HG03139 (cell line): ENCODE data around the gene IL32.
"Not testable (repeated sequence)": the region's sequence is repeated elsewhere in the genome, so short reads cannot be mapped to it uniquely, and the experiment has no call there.

Experiments used
- ATAC-seq: cut with Tn5 transposase; IDR thresholded peaks from one replicate; pipeline ENCODE4 v1.9.1; 2021; ENCODE audit not compliant: unreplicated experiment

The IL32 gene

DNA sequence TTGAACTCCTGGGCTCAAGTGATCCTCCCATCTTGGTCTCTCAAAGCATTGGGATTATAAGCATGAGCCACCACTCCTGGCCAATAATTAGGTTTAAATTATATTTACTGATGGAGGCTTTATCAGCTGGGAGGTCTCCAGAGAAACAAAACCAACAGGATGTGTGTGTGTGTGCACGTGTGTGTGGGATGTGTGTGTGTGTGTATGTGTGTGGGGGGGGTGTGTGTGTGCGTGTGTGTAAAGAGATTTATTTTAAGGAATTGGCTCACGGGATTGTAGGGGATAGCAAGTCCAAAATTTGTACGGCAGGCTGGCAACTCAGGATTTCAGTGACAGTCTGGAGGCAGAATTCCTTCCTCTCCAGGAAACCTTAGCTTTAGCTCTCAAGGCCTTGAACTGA lies 14.4 kb upstream of the IL32 start:
- no peak for ATAC-seq

DNA sequence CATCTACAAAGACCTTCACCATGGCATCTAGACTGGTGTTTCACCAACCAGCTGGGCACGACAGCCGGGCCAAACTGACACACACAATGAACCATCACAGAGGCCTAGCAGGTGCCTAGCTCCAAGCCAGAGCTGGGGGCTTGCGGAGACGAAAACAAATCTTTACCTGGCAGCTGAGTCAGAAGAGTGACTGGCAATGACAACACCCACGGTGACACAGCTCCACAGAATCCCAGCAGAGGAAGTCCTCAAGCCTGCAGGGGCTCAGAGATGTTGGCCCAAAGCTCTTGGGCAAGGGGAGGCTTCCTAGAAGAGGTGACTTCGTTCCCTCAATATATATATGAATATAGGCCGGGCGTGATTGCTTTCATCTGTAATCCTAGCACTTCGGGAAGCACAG lies 13.9 kb upstream of the IL32 start:
- no peak for ATAC-seq

DNA sequence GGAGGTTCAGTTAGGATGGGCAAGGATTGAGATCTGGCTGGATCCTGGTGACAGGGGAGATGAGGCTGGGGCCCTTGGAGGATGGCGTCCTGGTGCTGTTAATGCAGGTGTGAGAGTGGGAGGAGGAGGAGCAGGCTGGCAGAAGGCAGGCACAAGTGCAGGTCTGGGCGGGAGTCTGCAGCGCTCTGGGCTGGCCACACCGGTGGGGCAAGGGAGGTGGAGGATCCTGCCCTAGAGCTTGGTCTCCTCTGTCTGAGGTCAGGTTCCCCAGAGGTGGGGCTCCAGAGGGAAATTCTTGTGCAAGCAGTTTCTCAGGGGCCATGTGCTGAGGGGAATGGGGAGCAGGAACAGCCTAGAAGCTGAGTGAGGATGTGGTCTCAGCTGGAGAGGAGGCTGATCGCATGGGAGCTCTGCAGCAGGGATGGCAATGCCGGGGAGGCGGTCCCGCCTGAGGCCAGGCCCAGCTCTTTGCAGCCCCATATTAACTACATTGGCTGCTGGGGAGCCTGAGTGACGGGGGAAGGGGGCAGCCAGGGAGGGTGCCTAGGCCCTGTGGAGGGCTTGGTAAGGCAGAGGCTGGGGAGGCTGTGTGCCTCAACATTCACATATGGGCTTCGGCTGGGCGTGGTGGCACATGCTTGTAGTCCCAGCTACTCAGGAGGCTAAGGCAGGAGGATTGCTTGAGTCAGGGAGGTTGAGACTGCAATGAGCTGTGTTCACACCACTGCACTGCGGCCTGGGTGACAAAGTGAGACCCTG lies 12.7 kb upstream of the IL32 start:
- not testable (repeated sequence) for ATAC-seq

DNA sequence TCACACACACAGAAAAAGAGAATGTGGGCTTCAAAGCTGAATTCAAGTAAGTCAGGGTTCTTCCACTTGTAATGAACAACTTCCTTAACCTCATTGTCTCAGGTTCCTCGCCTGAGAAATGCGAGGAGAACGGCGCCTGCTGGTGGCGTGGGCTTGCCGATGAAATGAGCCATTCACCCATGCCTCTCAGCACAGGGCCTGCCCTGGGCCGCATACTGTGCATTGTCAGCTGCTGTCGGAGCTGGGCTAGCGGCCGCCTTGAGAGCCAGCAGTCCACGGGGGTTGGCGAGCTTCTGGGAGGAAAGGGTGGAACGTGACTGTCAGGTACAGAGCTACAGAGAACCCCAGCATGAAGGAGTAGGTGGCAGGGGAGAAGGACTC lies 12.1 kb upstream of the IL32 start:
- not testable (repeated sequence) for ATAC-seq

DNA sequence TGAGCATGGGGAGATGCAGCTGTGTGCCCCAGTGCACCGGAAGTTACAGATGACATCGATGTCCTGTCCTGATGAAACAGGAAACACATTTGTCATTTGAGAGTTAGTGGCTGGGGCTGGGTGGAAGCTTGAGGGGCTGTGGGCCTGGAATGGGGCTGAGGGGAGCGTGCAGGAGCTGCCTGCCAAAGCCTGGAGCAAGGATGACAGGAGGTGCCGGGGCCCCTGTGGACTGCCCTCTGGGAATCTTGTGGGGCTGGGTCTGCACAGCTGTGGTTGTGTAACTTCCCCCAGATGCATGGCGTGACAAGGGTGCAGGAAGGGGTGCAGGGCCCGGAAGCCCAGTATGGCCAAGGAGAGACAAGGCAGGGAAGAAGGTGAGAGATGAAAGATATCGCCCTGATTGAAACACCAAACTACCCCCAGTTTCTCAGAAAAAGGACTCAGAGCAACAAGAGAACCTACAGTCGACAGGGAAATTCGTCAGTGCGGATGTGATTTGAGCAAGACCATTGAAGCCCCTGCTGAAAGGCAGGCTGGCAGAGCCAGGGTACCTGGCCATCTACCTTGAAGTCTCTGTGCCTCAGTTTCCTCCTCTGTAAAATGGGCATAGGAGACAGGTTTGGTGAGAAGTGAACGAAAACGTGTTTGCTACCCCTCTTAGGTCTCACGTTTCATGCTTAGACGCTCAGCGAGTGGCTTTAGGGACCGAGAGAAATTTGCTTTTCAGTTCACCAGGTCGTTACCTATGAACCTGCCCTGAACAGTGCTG lies 10.3 kb upstream of the IL32 start:
- ATAC-seq: no peak

DNA sequence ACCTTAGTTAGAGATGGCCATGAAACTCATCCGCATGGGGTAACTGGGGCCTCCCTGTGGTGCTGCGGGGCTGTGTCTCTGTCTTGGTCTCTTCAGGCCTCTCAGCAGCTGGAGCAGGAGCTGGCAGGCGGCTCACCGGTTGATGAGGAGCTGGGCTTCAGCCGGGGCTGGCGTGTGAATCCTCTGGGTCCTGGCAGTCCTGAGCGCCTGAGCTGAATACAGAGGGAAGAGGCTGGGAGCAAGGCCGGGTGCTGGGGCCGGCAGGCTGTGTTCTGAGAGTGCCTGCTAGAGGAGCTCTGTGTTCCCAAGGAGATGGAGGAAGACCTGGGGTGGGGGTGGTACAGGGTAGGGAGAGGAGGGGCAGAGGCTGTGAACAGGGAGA lies 9.7 kb upstream of the IL32 start:
- not testable (repeated sequence) for ATAC-seq

DNA sequence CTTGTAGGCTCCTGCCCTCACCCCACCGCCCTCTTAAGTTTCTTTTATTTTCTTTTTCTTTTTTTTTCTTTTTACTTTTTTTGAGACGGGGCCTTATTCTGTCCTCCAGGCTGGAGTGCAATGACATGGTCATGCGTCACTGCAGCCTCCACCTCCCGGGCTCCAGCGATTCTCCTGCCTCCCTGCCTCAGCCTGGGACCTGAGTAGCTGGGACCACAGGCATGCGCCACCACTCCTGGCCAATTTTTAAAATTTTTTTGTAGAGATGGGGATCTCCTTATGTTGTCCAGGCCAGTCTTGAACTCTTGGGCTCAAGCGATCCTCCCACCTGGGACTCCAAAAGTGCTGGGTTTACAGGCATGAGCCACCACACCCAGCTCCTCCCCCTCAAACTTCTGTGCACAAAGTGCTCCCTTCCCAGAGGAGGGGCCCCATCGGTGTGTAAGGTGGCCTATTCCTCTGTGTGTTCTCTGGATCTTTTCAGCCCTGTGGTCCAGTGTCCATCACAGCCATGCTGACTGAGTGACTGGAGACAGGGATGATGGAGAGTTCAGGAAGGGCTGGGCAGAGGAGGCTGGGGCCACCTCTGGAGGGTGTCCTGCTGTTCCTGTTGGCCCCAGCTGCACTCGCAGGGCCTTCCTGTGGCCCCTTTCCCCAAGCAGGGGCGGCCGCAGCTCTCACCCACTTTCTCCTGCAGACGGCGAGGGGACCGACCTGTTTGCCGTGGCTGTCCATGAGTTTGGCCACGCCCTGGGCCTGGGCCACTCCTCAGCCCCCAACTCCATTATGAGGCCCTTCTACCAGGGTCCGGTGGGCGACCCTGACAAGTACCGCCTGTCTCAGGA lies 8.9 kb upstream of the IL32 start:
- no peak for ATAC-seq

DNA sequence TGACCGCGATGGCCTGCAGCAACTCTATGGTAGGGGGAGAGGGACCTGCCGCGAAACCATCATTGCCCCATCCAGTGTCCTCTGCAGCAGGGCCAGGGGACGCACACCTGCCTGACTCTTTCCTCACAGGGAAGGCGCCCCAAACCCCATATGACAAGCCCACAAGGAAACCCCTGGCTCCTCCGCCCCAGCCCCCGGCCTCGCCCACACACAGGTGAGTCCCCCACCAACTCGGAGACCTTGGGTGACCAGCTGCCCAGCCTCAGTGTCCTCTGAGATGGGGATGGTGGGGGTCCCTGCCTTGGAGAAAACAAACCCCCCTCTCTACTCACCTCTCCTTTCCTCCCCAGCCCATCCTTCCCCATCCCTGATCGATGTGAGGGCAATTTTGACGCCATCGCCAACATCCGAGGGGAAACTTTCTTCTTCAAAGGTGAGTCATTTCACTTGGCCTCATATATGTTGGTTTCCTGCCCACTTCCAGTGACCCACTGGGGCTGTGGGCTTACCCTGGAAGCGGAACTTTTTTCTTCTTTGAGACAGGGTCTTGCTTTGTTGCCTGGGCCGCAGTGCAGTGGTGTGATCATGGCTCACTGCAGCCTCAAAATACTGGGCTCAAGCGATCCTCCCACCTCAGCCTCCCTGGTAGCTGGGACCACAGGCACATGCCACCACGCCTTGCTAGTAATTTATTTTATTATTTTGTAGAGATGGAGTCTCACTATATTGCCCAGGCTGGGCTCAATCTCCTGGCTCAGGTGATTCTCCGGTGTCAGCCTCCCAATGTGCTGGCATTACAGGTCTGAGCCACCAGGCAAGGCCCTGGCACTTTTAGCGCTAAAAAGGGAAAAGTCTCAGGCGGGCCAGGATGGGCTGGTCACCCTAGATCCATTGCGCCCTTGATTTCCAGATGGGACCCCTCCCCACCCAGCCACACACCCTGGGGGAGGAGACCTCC lies 8.0 kb upstream of the IL32 start:
- ATAC-seq: no peak

DNA sequence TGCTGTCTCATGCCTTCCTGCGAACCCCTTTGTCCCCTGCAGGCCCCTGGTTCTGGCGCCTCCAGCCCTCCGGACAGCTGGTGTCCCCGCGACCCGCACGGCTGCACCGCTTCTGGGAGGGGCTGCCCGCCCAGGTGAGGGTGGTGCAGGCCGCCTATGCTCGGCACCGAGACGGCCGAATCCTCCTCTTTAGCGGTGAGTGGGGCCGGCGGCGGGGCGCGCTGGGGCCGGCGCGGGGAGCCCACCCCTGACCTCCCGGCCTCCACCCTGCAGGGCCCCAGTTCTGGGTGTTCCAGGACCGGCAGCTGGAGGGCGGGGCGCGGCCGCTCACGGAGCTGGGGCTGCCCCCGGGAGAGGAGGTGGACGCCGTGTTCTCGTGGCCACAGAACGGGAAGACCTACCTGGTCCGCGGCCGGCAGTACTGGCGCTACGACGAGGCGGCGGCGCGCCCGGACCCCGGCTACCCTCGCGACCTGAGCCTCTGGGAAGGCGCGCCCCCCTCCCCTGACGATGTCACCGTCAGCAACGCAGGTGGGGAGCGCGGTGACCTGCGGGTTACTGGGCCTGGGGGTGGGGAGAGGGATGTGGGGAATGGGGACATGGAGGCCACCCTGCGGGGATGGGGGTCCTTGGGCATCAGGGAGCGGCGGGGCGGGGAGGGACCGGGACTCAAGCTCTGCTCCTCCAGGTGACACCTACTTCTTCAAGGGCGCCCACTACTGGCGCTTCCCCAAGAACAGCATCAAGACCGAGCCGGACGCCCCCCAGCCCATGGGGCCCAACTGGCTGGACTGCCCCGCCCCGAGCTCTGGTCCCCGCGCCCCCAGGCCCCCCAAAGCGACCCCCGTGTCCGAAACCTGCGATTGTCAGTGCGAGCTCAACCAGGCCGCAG lies 7.1 kb upstream of the IL32 start:
- no peak for ATAC-seq

DNA sequence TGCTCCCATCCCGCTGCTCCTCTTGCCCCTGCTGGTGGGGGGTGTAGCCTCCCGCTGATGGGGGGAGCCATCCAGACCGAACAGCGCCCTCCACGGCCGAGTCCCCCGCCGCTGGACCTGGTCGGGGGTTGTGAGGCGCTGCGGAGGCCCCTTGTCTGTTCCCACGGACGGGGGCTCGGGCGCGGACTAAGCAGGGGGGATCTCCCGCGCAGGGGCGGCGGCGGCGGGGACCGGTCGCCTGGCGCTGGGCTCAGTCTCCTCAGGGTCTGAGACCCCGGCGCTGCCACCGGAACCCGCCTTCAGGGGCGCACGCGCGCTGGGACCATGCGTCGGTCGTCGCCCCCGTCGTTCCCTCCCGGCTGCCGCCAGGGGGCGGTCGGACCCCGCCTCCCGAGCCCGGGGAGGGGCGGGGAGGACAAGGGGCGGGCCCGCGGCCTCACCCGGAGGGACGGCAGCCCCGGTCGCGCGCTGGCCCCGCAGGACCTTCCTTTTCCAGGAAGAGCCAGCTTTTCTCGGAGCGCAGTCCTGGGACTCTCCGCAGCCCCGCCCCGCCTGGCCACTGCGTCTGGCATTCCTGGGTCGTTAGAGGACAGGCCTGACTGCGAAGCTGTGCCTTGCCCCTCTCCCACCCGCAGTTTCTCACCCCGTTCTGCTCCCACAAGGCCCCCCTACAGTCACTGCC lies 6.3 kb upstream of the IL32 start:
- ATAC-seq: peak; percentile 72

DNA sequence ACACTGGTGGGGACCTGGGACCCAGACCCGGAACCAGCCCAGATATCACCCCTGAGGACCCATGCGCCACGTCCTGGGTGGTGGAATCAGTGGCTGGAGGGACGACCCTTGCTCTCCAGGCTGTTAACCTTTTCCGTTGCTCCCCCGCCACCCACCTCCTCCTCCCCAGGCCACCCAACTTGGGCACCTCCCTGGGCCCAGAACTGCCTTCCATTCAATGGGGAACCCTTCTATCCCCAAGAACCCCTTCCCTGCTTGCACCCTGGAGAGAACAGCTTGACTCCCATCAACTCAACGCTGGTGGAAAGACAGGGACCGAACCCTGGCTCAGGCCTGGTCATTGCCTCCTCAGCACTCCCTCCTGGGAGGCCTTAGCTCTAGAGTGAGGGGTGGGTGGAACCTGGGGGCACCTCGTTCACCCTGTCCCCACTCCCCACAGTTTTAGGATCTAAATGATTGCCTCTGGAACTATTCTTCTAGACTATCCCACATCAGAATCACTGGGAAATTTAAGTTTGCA lies 5.7 kb upstream of the IL32 start:
- ATAC-seq: no peak

DNA sequence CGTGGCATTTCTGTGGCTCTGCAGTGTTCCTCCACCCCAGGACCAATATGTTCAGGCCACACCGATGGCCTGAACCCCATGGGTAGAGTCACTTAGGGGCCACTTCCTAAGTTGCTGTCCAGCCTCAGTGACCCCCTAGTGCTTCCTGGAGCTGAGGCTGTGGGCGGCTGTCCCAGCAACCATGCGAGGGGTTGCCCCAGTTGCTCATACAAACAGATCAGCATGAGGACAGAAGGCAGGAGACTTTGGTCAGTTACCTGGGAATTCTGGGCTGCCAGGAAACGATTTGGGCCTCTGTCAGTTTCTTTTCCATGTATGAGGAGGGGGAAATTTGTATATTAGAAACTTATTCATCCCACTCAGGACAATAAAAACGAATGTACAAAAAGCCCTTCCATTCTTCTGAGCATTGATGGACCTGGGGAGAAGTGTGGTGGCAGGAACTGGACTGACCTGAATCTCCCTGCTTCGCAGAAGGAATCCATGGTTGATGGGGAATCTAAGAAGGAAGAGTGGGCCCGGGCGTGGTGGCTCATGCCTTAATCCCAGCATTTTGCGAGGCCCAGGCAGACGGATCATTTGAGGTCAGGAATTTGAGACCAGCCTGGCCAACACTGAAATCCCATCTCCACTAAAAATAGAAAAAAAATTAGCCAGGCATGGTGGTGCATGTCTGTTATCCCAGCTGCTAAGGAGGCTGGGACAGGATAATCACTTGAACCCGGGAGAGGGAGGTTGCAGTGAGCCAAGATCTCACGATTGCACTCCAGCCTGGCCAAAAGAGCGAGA lies 4.9 kb upstream of the IL32 start:
- no peak for ATAC-seq

DNA sequence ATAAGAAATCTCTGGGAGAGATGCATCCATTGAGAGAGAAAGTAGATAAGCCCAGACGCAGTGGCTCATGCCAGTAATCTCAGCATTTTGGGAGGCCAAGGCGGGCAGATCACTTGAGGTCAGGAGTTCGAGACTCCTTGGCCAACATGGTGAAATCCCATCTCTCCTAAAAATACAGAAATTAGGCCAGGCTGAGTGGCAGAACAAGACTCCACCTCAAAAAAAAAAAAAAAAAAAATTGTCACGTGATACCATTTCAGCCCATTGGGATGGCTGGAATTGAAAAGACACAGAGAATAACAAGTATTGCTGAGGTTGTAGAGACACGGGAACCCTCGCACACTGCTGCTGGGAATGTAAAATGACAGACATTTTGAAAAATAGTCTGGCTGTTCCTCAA lies 2.9 kb upstream of the IL32 start:
- no peak for ATAC-seq

DNA sequence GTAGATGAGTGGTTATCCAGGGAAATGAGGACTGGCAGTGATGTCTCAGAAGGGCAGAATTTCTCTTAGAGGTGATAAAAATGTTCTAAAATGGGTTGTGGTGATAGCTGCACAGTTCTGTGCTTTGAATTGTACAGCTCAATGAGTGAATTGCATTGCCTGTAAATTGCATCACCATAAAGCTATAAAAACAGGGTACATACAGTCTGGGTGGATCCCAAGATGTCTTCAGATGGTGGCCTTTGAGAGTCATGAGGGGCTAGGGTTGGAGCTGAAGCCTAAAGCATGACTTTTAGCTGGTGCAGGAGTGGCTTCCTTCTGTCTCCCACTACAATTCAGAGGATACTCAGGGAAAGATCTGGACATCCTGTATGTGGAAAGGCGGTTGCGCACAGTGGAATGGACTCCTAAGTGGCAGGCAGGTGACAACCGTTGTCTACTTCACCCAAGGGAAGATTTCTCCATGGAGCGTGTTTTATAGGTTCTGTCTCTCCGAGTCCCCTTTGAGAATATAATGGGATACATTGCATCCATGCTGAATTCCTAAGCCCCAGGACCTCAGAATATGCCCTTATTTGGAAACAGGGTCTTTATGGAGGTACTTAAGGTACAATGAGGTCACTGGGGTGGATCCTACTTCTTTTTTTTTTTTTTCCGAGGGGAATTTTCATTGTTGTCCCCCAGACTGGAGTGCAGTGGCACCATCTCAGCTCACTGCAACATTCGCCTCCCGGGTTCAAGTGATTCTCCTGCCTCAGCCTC lies 1.6 kb upstream of the IL32 start:
- no peak for ATAC-seq

DNA sequence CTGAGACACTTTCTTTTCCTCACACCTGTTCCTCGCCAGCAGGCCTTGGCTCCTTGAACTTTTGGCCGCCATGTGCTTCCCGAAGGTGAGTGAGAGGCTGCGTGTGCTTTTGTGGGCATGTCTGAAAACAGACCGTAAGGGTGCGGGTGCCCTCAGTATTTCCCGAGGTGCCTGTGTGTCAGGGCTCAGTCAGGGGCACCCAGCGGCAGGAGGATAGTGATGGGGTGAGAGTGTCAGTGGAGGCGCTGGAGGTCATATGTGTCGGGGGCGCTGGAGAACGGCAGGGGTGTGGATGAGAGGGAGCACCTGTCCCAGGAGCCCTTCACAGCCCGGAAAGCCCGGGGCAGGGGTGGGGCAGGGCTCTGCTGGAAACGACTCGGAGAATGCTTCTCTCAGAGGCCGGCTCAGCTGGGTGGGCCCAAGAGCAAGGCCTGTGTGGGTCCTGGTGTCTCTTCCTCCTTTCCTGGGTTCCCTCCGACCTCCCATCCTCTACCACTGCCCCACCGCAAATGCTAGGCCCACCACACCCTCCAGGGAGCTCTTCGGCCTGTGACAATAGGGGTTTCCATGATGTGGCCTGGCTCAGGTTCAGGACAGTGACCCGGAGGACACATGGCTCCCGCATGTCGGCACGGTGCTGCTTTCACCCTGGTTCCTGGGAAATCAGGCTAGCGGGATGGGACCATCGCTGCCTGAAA lies 451 bp downstream of the IL32 start:
- no peak for ATAC-seq

DNA sequence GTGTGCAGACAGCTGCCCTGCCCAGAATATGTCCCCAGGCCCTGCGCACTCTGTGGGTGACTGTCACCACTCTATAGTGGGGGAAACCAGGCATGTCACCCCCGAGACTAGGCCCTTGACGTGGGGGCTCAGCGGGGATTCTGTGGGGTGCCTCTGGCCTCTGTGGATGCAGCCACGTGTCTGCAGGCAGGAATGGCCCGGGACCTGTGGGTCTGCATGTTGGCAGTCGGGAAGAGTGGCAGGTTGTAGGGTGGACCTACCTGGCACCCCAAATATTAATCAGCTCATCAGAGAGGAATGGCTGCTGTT lies 954 bp downstream of the IL32 start:
- ATAC-seq: no peak

DNA sequence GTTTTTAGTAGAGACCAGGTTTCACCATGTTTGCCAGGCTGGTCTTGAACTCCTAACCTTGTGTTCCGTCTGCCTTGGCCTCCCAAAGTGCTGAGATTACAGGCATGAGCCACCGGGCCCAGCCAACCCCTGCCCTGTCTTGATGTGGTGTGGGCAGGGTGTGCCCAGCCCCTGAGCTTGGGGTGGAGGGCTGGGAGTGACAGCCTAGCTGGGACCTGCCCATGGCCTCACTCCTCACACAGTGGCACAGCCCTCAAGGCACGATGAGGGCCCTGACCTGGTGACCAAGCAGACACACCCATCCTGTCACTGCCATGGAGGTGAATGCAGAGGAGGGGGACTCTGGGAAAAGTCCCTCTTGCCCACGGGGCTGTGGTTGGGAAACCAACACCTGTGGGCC lies 3.0 kb downstream of the IL32 start:
- ATAC-seq: no peak
